ENCODE results near the gene ZBTB46.
"Not testable (repeated sequence)": the region's sequence is repeated elsewhere in the genome, so short reads cannot be mapped to it uniquely, and the experiment has no call there.

The ZBTB46 gene

DNA sequence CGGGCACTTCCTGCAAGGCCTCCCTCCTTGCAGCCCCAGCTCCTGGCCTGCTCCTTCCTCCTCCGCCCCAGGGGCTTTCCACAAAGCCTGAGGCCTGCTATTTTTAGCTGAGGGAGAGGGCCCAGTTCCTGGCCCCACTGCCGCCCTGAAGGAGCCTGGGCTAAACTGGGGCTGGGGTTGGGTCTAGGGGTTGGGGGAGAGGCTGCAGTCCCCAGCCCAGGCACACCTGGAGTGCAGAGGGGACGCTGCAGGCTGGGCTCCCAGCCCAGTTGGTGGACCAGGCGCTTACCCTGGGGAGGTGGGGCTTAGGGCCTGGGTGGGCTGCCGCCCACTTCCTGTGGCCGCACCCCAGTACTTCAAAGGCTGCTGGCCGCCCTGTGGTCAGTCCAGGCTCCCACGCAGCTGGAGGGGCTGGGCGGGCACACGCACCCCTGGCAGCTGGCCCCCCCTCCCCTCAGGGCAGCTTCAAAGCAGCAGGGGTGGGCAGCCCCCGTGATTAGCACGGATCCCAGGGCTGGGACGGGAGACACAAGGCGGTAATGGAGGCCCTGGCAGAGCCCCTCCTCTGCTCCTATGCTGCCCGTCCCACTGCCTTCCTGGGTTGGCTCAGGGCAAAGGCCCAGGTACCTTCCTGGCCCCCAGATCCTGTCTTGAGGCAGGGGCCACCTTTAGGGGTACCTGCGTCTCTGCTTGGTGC is 23.2 kb upstream of the ZBTB46 start:
- no peak for TF ChIP-seq JUND (IDR thresholded peaks at IDR 0.05; ENCODE audit: low read depth)
- in situ Hi-C loops (cut with HindIII; ENCODE audit: low pct_unique_long_range_greater_than_20kb, low sequenced_read_pairs), result no loop called here
- no peak for DNase-seq (ENCODE audit: low read depth in 1 of 2, low spot score in 1 of 2)

DNA sequence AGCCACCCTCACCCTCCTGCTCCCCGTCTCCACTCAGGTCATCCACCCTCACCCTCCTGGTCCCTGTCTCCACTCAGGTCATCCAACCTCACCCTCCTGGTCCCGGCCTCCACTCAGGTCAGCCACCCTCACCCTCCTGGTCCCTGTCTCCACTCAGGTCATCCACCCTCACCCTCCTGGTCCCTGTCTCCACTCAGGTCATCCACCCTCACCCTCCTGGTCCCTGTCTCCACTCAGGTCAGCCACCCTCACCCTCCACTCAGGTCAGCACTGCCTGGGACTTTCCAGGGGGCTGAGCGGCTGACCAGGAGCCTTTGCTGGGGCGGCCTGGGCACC is 22.6 kb upstream of the ZBTB46 start:
- in situ Hi-C loops (cut with HindIII; ENCODE audit: low pct_unique_long_range_greater_than_20kb, low sequenced_read_pairs); DNase-seq (ENCODE audit: low read depth in 1 of 2, low spot score in 1 of 2): not testable (repeated sequence)

DNA sequence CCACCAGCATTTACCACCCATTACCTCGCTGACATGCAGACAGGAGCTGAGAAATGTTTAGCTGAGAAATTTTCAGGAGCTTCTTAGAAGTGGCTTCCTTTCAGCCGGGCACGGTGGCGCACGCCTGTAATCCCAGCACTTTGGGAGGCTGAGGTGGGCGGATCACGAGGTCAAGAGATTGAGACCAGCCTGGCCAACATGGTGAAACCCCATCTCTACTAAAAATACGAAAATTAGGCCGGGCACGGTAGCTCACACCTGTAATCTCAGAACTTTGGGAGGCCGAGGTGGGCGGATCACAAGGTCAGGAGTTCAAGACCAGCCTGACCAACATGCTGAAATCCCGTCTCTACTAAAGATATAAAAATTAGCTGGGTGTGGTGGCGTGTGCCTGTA is 20.5 kb upstream of the ZBTB46 start:
- DNase-seq (ENCODE audit: low read depth in 1 of 2, low spot score in 1 of 2); in situ Hi-C loops (cut with HindIII; ENCODE audit: low pct_unique_long_range_greater_than_20kb, low sequenced_read_pairs): not testable (repeated sequence)

DNA sequence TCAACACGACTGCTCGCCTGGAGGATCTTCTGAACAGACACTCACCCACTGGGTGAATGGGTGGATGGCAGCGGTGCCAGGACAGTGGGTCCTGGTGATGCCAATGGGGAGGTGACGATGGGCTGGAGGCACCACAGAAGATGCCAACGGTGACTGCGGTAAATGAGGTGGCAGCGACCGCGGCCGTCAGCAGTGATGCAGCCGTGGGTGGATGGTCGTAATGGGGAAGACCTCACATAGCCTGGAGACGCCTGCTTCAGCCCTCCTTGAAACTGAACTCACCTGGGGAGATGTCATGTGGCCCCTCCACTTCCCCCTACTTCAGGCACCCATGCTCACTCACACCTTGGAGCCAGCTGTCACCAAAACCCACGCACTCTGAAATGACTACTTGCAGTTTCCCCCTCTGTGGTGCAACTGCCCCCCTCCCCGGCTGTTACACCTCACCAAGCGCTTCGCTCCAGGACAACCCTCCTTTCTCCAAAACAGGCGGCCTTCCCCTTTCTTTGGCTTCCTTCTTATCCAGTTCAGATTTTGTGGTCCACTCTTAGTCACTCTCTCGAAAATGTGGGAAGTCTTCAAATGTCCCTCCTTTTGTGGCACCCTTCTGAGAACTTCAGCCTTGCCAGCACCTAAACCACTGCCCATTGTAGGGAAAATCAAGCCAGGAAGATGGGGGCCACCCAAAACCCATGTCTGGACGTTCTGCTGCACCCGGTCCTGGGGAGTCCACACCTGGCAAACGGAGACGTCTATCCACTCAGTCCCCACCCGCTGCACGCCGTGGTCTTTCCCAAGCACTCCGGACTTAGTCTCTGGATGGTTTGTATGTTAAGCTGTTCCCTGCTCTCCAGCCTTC is 19.9 kb upstream of the ZBTB46 start:
- in situ Hi-C loops (cut with HindIII; ENCODE audit: low pct_unique_long_range_greater_than_20kb, low sequenced_read_pairs), result no loop called here
- no peak for DNase-seq (ENCODE audit: low read depth in 1 of 2, low spot score in 1 of 2)
- no peak for TF ChIP-seq JUND (IDR thresholded peaks at IDR 0.05; ENCODE audit: low read depth)

DNA sequence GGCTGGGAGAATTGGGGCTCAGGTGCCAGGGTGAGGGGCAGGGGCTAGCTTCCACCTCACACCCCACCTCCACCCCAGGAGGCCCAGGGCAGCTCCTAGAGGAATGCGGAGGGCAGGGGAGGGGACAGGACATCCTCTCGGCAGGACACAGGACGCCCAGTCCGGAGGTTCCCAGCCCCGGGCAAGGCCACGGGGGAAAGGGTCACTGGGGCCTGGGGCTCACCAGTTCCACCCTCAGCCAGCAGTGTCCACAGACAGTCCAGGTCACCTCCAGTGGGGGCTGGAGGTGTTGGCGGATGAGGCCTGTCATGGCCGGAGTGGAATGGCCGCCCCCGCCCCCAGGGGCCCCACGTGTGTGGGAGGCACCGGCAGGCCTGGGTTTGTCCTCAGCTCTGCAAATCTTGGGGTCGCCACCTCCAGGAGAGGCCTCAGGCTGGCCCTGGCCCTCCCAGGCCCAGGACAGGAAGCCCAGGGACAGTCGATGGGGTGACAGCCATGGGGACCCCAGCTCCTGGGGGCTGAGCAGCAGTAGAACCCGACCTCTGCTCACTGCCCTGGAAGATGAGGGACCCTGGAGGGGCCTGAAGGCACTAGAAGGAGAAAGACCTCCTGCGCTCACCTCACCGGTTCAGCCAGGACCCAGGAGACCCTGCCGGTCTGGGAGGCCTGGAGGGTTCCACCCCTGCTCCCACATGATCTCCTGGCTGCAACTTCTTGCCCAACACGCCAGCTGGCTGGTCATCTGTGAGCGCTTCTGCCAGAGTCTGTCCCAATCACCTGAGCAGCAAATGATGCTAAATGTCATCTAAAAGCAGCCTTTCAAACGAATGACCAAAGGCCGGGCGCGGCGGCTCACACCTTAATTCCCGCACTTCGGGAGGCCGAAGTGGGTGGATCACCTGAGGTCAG is 17.2 kb upstream of the ZBTB46 start:
- no peak for TF ChIP-seq JUND (IDR thresholded peaks at IDR 0.05; ENCODE audit: low read depth)
- no peak for DNase-seq (ENCODE audit: low read depth in 1 of 2, low spot score in 1 of 2)
- in situ Hi-C loops (cut with HindIII; ENCODE audit: low pct_unique_long_range_greater_than_20kb, low sequenced_read_pairs), result no loop called here

DNA sequence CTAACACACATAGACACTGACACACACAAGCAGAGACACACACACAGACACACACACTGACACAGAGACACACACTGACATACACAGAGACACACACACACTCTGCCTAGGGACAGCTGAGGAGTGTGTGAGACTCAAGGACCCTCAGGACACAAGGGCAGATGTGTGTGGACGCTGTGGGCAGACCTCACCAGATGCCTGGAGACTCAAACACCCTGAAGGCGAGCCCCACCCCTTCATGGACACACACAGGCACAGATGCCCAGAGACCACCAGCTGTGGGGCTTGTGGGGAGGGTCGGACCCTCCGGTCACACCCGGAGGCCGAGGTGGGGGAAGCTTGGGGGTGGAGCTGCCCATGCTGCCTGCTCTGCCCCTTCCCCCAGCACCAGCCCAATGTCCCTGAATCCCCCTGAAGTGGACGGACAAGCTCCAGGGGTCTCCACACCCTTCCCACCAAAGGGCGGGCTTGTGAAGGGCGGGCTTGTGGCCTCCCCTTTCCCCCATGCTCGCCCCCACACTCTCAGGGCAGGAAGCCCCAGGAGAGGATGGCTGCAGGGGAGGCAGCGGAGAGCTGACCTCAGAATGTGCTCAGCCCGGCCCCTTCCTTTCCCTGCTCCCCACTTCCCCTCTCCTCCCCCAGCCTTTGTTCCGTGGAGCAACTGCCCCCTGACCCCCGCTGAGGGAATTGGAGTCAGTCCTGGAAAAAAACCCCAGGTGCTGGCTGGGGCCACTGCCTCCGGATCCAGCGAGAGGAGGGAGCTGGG is 16.4 kb upstream of the ZBTB46 start:
- in situ Hi-C loops (cut with HindIII; ENCODE audit: low pct_unique_long_range_greater_than_20kb, low sequenced_read_pairs), result no loop called here
- TF ChIP-seq JUND (IDR thresholded peaks at IDR 0.05; ENCODE audit: low read depth), result no peak
- DNase-seq (ENCODE audit: low read depth in 1 of 2, low spot score in 1 of 2), result no peak

DNA sequence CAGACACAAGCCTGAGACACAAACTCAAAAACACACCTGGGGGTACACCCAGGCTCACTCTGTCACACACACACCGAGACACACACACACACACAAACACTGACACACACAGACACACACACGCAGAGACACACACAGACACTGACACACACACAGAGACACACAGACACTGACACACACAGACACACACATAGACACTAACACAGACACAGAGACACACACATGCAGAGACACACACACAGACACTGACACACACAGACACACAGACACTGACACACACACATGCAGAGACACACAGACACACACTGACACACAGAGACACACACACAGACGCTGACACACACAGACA is 15.8 kb upstream of the ZBTB46 start:
- in situ Hi-C loops (cut with HindIII; ENCODE audit: low pct_unique_long_range_greater_than_20kb, low sequenced_read_pairs), result no loop called here
- no peak for TF ChIP-seq JUND (IDR thresholded peaks at IDR 0.05; ENCODE audit: low read depth)
- DNase-seq (ENCODE audit: low read depth in 1 of 2, low spot score in 1 of 2), result no peak

DNA sequence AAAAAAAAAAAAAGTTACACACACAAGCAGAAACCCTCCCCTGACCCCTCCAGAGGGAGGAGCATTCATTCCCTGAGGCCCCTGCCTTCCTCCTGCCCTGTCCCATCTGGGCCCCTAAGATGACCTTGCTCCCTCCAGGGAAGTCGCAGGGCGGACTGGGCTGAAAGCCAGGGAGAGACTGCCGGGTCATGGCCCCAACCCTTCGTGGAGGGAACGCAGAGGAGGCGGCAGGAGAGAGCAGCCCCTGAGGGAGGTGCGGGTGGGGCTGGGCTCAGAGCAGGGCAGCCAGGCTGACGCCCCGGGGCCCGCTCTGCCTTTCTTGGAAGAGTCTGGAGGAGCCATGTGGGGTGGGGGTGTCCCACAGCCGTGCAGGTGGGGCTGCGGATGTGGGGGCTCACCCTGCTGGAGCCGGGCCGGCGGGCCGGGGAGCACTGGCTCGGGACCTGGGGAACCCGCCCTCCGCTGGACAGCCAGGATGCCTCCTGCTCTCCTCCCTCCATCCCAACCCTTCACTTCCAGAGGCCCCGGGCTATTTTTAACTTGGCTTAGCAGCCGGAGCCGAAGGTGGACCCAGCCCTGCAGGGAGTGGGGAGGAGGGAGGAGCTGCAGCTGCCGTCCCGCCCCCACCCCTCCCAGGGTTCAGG is 15.2 kb upstream of the ZBTB46 start:
- TF ChIP-seq JUND (IDR thresholded peaks at IDR 0.05; ENCODE audit: low read depth), result no peak
- in situ Hi-C loops (cut with HindIII; ENCODE audit: low pct_unique_long_range_greater_than_20kb, low sequenced_read_pairs), result no loop called here
- DNase-seq (ENCODE audit: low read depth in 1 of 2, low spot score in 1 of 2), result peak in 1 of 2 experiments; percentile 68

DNA sequence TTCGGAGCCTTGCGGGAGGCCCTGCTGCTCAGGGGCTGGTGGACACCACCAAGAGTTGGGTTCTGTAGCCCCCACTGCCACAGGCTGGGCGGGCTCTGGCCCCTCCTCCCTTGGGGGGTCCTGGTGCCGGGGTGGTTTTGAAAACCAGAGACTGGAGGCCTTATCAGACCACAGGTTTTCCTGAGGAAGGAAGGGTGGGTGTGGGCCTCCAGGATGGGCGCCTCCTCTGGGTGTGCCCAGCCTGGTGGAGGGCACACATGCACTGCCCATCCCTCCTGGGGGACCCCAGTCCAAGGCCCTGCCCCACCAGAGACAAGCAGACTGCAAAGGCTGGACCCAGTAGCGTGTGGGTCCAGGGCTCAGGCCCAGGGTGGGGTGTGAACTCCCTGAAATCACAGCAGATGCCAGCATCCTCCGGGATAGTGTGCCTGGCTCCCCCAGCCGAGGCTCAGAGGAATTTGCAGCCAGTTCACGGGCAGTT is 13.5 kb upstream of the ZBTB46 start:
- in situ Hi-C loops (cut with HindIII; ENCODE audit: low pct_unique_long_range_greater_than_20kb, low sequenced_read_pairs), result no loop called here
- no peak for TF ChIP-seq JUND (IDR thresholded peaks at IDR 0.05; ENCODE audit: low read depth)
- no peak for DNase-seq (ENCODE audit: low read depth in 1 of 2, low spot score in 1 of 2)

DNA sequence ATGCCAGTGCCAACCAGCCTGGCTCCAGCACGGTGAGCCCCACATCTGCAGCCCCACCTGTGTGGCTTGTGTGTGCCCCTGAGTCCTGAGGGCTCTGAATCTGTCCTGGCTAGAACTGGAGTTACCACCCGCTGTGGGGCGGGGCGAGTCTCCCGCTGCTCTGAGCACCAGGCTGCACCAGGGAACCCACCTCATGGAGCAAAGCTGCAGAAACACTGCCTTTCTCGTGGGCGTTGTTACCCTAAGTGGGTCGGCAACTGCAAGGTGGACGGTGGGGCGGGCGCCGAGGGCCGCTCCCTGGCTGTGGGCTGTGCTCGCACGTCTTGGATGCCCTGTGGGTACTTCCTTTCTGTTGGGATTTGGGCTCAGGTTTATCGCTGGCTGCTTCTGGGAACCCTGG is 12.7 kb upstream of the ZBTB46 start:
- no peak for TF ChIP-seq JUND (IDR thresholded peaks at IDR 0.05; ENCODE audit: low read depth)
- in situ Hi-C loops (cut with HindIII; ENCODE audit: low pct_unique_long_range_greater_than_20kb, low sequenced_read_pairs), result no loop called here
- DNase-seq (ENCODE audit: low read depth in 1 of 2, low spot score in 1 of 2), result no peak

DNA sequence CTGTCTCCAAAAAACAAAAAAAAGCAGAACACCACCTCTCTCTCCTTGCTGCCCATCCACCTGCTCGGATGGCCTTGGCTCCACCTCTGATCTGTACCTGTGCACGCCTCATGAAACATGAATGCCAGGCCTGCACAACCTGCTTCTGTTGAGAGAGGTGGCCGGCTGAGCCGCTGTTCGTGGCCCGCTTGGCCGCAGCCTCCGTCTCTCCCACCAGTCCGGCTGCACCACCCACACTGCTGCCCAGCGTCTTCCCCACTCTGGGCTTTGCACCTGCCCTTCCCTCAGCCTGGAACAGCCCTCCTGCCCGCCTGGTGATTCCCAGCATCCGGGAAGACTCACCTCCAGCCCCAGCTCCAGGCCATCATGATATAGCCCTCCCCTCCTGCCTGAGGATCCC is 12.2 kb upstream of the ZBTB46 start:
- DNase-seq (ENCODE audit: low read depth in 1 of 2, low spot score in 1 of 2), result no peak
- in situ Hi-C loops (cut with HindIII; ENCODE audit: low pct_unique_long_range_greater_than_20kb, low sequenced_read_pairs), result no loop called here
- TF ChIP-seq JUND (IDR thresholded peaks at IDR 0.05; ENCODE audit: low read depth), result no peak

DNA sequence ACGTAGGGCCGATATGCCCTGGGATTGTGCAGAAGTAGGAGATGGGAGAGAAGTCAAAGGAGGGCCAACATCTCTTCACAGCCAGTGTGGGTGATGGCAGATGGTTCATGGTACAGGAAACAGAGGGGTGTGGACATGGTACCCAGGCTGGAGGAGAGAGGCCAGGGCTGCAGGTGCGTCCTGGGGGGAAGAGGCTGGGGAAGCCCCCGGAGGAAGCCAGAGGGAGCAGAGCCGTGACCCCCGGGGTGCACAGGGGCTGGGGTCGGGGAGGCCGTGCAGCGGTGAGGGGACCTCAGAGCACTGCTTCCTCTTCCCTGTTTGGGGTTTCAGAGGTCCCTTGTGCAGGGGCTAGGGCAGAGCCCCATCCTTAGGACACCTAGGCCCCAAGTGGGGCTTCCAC is 11.2 kb upstream of the ZBTB46 start:
- no peak for DNase-seq (ENCODE audit: low read depth in 1 of 2, low spot score in 1 of 2)
- in situ Hi-C loops (cut with HindIII; ENCODE audit: low pct_unique_long_range_greater_than_20kb, low sequenced_read_pairs), result no loop called here
- TF ChIP-seq JUND (IDR thresholded peaks at IDR 0.05; ENCODE audit: low read depth), result no peak
